ENCODE data around the gene HSPA6.
"Not testable (repeated sequence)": the region's sequence is repeated elsewhere in the genome, so short reads cannot be mapped to it uniquely, and the experiment has no call there.

HSPA6 gene

DNA sequence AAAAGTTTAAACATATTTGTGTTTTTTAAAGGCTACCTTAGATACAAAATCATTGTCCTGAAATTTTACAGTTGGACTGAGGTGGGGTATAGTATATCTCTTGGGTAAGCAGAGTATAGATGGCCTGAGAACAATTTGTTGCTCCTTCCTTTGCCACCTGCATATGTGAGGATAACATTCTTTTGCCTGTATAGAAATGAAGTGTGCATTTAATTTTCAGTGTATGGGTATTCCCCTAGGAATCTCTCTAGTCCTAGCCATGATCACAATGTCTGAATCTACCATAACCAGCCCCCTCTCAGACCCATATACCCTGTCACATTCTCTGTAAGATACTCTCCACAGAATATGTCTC lies 21.0 kb upstream of the HSPA6 start:
- no peak for DNase-seq (ENCODE audit: low spot score)
- Histone ChIP-seq H3K4me3 (no peak overlapping the region), H3K27ac (no peak overlapping the region)
- no peak for TF ChIP-seq CTCF (IDR thresholded peaks at IDR 0.05)

- Histone ChIP-seq H3K4me3 (peak overlapping the region; percentile 58), H3K27ac (peak overlapping the region in 1 of 2 donors; percentile 65)
- DNase-seq (ENCODE audit: low spot score) = no peak
- no peak for TF ChIP-seq CTCF (IDR thresholded peaks at IDR 0.05)
Measured at GRCh38 chr1:161505686-161506085, 18.7 kb upstream of the HSPA6 start.

DNA sequence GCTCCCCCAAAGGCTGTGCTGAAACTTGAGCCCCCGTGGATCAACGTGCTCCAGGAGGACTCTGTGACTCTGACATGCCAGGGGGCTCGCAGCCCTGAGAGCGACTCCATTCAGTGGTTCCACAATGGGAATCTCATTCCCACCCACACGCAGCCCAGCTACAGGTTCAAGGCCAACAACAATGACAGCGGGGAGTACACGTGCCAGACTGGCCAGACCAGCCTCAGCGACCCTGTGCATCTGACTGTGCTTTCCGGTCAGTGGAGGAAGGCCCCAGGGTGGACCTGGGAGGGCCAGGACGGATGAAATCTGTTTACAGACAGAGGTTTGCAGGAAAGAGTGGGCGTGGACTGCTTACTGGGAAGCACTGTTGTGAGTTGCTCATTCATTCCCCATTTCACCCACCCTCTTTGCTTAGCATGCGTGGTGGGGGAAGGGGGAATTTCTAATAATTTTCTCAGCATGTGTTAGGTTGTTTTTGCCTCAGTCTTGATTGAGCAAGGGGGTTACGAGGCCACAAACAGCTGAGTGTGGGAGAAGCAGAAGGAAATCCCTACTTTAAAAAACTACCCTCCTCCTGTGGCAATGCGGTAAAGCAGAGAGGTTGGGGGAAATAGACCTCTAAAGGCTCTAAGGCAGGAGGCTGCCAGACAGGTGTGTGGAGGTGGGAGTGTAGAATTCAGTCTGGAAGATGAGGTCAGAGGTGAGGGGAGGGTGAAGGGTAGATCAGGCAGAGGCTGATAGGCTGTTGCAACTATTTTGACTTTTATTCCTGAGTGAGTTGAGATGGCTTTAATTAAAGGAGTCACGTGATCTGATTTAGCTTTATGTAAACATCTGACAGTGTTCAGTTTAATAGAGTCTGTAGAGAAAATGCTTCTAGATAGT lies 17.8 kb upstream of the HSPA6 start:
- no peak for DNase-seq (ENCODE audit: low spot score)
- H3K27ac ChIP-seq = peak overlapping the region in 1 of 2 donors; percentile 65
- peak overlapping the region; percentile 58 for H3K4me3 ChIP-seq
- TF ChIP-seq CTCF (IDR thresholded peaks at IDR 0.05) = no peak

DNA sequence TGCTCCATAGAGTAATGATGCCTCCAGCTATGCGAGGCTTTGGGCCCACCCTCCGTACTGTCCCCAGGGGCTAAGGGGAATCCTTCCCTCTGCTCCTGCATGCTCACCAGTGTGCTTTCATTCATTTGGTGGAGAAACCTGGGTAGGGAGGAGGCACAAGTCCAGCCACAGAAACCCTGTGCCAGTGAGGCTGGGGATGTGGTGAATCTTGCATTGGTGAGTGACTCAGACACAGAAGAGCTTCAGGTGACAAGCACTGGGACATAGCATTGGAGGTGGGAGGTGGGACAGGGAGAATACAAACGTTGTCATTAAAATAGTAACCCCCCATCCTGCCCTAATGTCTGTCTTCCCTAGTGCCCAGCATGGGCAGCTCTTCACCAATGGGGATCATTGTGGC lies 13.9 kb upstream of the HSPA6 start:
- DNase-seq (ENCODE audit: low spot score) = no peak
- Histone ChIP-seq H3K27ac (no peak overlapping the region), H3K4me3 (no peak overlapping the region)
- no peak for TF ChIP-seq CTCF (IDR thresholded peaks at IDR 0.05)

DNA sequence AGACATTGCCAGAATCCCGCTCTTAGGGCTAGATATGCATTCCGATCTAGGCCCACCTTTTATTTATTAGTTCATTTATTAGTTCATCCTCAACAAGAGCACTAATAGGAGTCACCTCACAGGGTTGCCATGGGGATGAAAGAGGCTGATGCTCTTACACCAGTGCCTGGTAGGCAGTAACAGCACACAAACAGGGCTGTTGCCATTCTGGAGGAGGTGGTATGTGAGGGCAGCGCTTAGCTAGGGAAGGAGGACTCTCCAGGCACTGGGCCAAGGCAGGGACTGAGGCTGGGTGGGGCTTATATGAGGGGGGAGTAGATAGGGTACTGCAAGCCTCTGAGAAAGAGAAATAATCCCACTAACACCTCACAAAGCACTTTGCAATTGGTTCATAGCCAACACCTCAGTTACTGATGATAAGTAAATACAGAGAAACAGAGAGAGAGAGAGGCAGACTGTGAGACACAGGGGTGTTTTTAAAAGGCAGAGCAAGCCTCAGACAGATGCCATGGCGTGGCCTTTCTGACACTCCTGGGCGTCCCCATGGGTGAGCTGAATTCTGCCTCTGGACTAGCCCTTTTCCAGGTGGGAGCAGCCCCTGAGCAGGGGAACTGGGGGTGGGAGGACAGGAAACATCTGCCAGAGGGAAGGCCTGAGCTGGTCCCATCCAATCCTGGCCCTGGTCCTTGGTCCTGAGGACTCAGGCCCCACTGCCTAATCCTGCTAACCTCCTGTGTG lies 13.2 kb upstream of the HSPA6 start:
- Histone ChIP-seq H3K27ac (no peak overlapping the region), H3K4me3 (no peak overlapping the region)
- no peak for DNase-seq (ENCODE audit: low spot score)
- no peak for TF ChIP-seq CTCF (IDR thresholded peaks at IDR 0.05)

GRCh38 chr1:161511756-161512060 lies 12.6 kb upstream of the HSPA6 start:
- Histone ChIP-seq H3K27ac (no peak overlapping the region), H3K4me3 (no peak overlapping the region)
- TF ChIP-seq CTCF (IDR thresholded peaks at IDR 0.05) = no peak
- no peak for DNase-seq (ENCODE audit: low spot score)

- H3K27ac ChIP-seq; DNase-seq (ENCODE audit: low spot score); H3K4me3 ChIP-seq: not testable (repeated sequence)
Measured at GRCh38 chr1:161512636-161513447, 11.5 kb upstream of the HSPA6 start.

DNA sequence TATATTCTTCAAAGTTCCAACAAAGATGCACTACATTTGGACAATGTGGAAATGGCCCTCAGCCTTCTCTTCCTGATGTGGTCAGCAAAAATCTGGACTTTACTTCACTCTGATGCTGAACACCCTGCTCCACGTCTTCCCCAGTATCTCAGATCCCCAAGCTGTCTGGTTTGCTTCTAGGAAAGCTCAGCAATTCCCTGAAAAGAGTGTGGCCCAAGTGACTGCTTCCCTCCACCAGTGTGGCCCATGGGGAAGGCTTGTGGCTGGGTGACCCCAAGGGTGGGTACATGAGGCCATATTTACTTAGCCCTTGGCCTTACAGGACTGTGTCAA lies 10.9 kb upstream of the HSPA6 start:
- not testable (repeated sequence) for H3K4me3 ChIP-seq; DNase-seq (ENCODE audit: low spot score)
- H3K27ac ChIP-seq = peak overlapping the region in 1 of 2 donors; percentile 81

- not testable (repeated sequence) for H3K4me3 ChIP-seq; DNase-seq (ENCODE audit: low spot score)
- H3K27ac ChIP-seq = peak overlapping the region in 1 of 2 donors; percentile 81
Measured at GRCh38 chr1:161513953-161514352, 10.4 kb upstream of the HSPA6 start.

DNA sequence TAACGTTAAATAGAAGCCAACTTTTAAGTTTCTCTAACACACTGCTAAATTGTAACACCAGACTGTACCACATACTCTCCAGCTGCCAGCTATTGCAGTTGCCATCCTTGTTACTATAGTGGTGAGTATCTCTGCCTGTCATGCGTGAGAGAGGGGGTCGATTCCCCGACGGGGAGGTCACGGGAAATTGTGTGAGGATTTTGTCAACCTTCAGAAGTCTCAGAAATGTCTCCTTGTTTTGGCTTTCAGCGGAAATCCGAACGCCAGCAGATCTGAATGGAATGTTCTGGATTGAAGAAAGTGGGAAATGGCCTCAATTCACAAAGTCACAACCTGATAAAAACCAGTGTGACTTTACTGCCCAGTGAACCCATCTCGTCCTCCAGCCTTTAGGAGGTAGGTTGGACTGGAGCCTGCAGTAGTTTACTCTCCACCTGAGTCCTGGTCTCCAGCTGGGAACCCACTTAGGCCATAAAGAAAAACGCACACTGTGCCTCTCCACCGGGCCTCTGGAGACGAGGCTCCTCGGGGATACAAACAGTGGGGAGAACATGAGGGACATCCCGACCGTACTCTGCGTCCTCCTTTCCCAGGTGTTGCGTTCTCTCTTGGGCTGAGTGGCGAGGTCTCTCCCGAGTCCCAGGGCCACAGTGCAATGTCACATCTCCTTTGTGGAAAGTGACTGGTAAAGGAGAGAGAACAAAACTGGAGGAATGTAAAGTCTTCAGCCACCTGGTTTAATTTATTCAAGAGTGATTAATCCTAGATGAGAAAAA lies 1.1 kb upstream of the HSPA6 start:
- H3K27ac ChIP-seq; DNase-seq (ENCODE audit: low spot score): not testable (repeated sequence)
- peak overlapping the region; percentile 85 for H3K4me3 ChIP-seq
